HG02610 (cell line): ENCODE measurements around the gene PUS1.
"Not testable (repeated sequence)": the region's sequence is repeated elsewhere in the genome, so short reads cannot be mapped to it uniquely, and the experiment has no call there.

Experiments
- ATAC-seq: cut with Tn5 transposase; IDR thresholded peaks from one replicate; pipeline ENCODE4 v1.9.1; 2021; ENCODE audit warnings: mild to moderate bottlenecking, moderate library complexity; ENCODE audit not compliant: unreplicated experiment

PUS1 gene

DNA sequence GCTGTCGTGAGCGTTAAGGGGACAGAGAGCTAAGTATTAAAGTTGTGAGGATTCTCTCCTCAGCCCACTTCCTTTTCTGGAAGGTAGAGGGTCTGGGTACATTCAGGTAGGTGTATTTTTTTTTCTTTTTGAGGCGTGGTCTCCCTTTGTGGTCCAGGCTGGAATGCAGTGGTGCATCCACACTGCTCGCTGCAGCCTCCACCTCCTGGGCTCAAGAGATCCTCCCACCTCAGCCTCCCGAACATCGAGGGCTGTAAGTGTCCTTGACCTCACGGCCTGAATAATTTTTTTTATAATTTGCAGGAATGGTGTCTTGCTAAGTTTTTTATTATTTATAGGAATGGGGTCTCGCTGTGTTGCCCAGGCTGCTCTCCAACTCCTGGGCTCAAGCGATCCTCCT is 1.4 kb downstream of the PUS1 start:
- no peak for ATAC-seq

DNA sequence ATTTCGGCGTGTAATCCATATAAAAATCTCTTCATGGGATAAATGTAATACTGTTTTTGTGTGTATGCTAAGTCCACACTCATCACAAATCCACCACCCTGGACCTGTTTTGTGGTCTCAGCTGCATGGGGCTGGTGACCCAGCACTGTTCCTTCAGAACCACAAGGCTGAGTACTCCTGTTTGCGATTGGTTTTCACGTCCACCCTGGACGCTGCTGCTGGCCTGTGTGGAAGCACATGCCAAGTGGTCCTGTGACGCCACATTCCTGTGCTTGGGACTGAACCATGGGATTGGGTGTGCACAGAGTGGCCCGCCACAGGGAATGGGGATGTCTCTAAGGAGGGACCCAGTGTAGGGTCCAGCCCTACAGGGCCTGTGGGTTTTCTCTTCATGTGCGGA is 4.3 kb downstream of the PUS1 start:
- no peak for ATAC-seq

DNA sequence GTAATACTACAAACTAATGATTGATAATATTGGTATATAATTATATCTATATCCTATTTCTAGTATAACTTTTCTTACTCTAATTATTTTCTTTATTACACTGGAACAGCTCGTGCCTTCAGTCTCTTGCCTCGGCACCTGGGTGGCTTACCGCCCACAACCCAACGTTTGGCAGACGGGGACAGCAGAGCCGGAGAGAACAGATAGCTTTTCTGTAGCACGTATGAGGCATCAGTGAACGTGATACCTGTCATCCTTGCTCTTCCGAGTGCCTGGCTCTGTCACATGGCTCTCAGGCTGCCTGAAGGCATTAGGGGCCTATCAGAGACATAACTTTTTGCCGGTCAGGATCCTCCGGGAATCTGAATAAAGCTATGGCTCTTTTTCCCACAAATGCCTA is 5.5 kb downstream of the PUS1 start:
- ATAC-seq = no peak

DNA sequence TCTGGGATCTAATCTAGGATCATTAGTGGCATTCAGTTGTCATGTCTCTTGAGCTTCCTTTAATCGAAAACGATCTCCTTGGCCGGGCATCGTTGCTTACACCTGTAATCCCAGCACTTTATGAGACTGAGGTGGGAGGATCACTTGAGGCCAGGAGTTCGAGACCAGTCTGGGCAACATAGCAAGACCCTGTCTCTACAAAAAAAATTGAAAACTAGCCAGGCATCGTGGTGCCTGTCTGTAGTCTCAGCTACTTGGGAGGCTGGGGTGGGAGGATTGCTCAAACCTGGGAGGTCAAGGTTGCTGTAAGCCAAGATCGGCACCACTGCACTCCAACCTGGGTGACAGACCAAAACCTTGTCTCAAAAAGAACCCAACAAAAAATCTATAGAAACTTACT is 9.0 kb downstream of the PUS1 start:
- no peak for ATAC-seq

DNA sequence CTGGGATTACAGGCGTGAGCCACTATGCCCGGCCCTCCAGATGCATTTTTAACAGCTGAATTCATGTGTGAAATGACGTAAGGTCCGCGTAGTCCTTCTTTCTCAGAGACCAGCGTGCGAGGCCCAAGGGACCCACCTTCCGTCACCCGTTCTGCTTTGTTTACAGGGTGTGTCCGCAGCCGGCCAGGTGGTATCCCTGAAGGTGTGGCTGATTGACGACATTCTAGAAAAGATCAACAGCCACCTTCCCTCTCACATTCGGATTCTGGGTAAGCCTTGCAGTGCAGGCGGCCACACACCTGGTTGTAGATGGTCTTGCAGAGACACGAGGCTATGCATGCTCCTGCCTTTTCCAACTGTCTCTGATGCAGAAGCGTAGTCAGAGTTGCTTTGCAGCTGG is 9.9 kb downstream of the PUS1 start:
- ATAC-seq = no peak

DNA sequence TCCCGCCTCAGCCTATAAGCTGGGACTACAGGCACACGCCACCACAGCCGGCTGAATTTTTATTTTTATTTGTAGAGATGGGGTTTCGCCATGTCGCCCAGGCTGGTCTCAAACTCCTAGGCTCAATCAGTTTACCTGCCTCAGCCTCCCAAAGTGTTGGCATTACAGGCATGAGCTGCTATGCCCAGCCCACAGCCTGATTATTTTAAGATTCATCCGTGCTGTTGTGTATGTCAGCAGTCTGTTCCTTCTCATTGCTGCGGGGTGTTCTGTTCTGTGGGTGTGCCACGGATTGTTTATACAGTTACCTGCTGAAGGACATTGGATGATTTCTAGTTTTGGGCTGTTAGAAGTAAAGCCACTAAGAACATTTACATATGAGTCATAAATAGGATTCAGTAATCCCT is 11.1 kb downstream of the PUS1 start:
- ATAC-seq = no peak

DNA sequence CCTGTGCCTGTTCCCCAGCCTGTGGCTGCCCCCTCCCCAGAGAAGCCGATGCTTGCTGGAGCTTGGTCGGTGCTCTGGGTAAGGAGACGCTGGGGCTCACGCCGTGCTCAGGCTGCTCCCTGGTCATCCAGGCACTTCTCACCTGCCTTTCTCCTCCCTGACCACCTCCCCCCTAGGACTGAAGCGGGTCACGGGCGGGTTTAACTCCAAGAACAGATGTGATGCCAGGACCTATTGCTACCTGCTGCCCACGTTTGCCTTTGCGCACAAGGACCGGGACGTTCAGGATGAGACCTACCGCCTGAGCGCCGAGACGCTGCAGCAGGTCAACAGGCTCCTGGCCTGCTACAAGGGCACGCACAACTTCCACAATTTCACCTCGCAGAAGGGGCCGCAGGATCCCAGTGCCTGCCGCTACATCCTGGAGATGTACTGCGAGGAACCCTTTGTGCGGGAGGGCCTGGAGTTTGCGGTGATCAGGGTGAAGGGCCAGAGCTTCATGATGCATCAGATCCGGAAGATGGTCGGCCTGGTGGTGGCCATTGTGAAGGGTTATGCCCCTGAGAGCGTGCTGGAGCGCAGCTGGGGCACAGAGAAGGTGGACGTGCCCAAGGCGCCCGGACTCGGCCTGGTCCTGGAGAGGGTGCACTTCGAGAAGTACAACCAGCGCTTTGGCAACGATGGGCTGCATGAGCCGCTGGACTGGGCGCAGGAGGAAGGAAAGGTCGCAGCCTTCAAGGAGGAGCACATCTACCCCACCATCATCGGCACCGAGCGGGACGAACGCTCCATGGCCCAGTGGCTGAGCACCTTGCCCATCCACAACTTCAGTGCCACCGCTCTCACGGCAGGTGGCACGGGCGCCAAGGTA is 12.3 kb downstream of the PUS1 start:
- ATAC-seq = no peak

DNA sequence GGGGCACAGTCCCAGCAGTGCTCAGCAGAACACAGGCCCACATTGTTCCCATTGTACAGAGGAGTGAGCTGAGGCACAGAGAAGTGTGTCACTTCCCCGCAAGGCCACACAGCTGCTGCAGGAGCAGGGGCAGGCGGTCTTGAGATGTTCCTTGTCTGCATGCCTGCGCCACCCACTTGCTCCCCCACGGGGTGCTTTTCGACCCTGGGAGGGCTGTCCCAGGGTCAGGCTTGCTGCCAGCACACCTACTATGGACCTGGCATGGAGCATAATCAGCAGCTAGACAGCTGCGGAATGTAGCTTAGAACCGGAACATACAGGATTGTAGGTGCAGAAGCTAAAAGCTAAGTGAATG is 12.9 kb downstream of the PUS1 start:
- no peak for ATAC-seq

DNA sequence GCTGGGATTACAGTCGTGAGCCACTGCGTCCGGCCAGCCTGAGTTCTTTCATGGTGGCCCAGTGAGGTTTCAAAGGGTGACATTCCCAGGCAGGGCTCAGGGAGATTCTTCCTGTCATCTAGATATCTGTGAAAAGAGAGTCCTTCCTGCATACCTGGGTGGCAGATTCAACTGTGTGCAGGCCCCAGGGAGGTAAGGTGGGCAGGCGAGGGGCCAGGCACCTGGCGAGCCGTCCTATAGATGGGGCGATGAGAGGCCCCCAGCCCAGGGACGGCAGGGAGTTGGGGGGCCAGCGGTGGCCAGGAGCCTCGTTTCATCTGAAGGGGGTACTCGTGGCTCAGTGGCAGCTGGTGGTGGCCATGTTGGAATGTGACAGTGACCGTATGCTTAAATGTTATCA is 13.6 kb downstream of the PUS1 start:
- no peak for ATAC-seq

DNA sequence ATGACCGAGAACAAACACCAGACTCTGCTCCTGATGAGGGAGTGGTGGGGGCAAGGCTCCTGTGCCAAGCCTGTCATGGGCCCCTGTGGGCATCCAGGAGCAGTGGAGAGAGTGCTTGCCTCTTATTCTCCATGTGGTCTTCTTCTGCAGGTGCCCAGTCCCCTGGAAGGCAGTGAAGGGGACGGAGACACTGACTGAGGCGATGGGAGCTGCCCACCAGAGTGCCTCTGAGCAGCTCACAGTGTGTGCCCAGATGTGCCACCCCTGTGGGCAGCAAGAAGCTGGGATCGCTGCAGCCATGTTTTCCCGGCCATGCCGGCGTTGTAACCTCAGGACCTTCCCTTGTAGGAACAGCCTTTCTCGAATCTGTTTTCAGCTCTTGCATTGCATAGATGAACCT is 14.3 kb downstream of the PUS1 start:
- ATAC-seq = no peak

DNA sequence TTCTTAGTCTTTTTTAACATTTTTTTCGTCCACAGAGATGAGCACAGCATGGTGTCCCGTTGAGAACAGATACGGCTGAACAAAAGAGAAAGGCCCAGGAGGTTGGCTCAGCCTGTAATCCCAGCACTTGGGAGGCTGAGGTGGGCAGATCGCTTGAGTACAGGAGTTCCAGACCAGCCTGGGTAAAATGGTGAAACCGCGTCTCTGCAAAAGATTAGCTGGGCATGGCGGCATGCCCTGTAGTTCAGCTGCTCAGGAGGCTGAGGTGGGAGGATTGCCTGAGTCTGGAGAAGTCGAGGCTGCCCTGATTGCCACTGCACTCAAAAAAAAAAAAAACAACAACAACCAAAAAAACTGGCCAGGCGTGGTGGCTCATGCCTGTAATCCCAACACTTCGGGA is 14.8 kb downstream of the PUS1 start:
- no peak for ATAC-seq

DNA sequence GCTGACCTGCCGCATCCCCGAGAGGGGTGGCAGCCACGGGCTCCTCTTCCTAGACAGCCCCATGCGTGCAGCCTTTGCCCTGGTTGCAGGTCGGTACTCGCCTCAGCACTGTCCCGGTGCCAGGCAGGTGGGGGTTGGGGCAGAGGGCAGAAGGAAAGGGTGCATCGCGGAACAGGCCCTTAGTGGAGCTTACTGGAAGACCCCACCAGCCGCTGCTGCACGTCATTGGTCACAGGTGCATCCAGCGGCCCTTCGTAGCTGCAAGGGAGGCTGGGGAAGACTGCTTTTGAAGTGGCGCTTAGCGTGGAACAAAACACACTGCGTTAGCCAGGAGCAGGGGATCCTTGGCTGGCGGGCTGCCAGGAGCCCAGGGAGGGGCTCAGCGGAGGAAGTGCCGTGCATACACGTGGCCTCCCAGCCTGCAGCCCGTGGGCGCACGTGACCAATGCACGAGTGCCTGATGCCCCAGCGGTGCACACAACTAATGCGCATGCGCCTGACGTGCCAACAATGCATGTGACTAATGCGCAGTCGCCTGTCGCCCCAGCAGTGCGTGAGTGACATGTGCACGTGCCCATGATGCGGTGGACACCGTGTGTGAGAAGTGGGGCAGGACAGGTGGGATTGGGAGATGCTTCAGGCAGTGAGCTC is 15.7 kb downstream of the PUS1 start:
- no peak for ATAC-seq

DNA sequence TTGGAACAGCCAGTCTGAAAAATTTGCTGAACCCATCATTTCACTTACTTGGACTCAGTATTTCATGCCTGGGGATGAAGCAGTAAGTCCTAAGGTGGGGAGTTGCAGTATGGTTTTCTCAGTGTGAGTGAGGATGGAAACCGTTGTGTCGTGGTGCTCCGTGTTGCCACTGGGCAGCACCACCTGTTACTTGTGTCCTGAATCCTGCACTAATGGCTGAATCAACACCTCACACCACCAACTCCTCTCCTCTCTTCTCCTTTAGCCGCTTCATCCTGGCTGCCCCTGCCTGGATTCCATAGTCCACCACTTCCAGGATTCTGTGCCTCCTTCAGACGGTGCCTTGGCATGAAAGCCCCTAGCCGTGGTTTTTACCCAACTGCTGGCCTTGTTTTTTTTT is 17.7 kb downstream of the PUS1 start:
- no peak for ATAC-seq

DNA sequence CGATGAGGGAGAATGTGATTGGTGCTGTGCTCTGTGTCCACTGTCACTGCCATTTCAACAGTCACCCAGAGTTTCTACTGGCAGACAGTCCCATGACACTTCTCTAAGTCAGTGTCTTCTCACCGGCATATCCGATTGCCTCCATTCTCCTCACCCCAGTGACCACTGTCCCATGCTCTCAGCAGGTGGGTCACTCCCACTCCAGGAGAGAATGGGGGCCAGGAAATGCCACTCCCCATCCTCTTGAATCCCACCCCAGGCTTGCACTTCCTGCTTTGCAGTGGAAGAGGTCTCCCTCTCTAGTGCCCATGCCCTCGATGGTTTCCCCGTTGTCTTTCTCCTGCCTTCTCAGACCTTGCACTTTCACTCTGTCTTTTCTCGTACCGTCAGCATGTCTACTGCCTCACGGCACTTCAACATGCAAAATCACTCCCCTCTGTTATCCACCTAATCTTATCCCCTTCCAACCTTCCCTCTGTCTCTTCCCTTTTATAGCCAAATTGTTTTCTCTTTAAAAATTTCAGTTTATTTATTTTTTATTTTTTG is 18.5 kb downstream of the PUS1 start:
- no peak for ATAC-seq

DNA sequence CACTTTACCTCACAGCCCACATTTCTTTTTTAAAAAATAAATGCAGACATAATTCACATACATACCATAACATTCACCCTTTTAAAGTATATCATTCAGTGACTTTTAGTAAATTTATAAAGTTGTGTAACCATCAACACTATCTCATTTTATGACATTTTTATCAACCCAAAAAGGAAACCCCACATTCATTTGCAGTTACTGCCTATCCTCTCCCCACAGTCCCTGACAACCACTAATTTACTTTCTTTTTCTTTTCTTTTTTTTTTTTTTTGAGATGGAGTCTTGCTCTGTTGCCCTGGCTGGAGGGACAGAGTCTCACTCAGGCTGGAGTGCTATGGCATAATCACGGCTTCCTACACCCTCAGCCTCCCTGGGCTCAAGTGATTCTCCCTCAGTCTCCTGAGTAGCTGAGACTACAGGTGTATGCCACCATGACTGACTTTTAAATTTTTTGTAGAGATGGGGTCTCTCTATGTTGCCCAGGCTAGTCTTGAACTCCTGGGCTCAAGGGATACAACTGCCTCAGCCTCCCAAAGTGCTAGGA is 19.2 kb downstream of the PUS1 start:
- ATAC-seq = no peak

DNA sequence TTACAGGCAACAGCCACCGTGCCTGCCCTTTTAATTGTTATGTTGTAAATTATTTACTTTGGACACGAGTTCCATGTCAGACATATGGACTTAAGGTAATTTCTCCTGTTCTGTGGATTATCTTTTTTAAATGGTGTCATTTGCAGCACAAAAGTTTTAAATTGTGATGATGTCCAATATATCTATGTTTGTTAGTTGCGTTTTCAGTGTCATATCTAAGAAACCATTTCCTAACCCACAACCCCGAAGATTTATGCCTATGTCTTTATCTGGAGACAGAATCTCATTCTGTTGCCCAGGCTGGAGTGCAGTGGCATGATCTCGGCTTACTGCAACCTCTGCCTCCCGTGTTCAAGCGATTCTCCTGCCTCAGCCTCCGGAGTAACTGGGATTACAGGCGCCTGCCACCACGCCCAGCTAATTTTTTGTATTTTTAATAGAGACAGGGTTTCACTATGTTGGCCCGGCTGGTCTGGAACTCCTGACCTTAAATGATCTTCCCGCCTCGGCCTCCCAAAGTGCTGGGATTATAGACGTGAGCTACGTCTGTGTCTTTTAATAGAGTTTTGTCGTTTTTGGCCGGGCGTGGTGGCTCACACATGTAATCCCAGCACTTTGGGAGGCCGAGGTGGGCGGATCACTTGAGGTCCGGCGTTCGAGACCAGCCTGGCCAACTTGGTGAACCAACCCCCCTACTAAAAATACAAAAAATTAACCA is 19.8 kb downstream of the PUS1 start:
- not testable (repeated sequence) for ATAC-seq

DNA sequence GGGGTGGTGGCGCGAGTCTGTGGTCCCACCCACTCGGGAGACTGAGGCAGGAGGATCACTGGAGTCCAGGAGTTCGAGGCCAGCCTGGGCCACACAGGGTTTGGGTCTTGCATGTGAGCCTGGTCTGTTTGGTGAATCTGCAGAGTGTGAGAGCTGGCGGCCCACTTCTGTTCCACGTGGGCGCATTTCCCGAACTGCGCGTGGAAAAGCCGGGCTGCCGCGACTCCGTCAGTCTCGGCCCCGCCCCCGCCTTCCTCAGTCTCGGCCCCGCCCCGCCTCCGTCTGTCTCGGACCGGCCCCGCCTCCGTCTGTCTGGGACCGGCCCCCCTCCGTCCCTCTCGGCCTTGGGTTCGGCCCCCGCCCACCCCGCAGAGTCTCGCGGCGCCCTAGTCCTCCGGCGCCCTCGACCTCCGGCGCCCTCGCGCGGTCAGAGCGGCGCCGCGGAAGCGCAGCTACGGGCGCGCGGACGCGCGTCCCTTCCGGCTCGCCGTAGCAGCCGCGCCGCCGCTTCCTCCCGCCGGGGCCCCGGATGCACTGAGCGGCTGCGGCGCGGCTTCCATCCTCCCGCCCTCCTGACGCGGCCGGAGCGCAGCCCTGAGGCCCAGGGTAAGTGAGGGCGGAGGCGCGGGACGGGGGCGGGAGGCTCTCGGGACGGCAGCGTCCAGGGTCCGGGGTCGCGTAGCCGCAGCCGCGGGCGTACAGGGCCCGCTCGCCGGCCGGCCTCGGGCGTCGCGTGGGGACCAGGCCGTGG is 20.5 kb downstream of the PUS1 start, which contains the start of gene EP400:
Gene EP400 (plus strand): TSS at position 512 of the 751 bp plus-strand sequence. CDS start 10,678 bp downstream, outside the sequence.
- peak; percentile 85 for ATAC-seq

DNA sequence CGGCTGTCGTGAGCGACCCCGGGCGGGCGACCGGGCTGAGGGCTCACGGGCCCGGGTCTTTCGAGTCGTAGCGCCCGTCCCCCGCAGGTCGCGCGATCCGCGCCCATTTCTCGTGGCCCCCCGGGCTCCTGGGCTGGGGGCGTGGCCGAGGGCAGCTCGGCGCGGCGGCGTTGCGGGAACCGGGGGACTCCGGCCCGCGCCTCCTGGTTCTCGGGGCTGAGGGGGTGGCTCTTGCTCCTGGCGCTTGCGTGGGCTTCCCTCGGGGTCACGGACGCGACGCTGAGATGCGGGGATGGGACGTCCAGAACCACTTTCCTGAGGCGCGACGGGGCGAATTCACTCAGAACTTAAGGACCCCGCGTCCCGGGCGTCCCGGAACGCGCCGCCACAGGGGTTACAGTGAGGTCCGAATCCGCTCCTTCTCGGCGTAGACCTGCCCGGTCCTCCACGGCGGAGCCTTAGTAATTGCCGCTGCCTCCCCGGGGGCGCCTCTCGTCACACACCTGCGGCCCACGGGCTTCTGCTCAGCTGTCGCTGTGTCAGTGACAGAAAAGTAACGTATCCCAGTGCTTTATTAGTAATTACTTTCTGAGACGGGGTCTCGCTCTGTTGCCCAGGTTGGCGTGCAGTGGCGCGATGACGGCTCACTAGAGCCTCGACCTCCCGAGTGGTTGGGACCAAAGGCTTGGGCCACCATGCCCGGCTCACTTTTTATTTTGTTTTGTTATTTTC is 21.3 kb downstream of the PUS1 start:
- ATAC-seq = peak; percentile 20

DNA sequence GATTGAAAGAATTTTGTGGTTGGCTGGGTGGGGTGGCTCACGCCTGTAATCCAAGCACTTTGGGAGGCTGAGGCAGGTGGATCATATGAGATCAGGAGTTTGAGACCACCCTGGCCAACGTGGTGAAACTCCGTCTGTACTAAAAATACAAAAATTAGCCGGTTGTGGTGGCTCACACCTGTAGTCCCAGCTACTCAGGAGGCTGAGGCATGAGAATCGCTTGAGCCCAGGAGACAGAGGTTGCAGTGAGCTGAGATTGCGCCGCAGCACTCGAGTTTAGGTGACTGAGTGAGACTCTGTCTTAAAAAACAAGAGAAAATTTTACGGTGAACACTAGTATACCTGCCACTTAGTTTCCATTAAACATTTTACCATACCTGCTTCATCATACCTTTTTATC is 24.7 kb downstream of the PUS1 start:
- ATAC-seq = not testable (repeated sequence)

DNA sequence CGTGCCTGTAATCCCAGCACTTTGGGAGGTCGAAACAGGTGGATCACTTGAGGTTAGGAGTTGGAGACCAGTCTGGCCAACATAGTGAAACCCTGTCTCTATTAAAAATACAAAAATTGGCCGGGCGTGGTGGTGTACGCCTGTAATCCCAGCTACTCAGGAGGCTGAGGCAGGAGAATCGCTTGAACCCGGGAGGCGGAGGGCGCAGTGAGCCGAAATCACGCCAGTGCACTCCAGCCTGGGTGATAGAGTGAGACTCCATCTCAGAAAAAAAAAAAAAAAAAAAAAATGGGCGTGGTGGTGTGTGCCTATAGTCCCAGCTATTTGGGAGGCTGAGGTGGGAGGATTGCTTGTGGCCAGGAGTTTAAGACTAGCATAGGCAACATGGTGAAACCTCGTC is 25.4 kb downstream of the PUS1 start:
- not testable (repeated sequence) for ATAC-seq
